HCEC 1CT (cell line): ENCODE data around the gene FOXP1.
"Not testable (repeated sequence)": the region's sequence is repeated elsewhere in the genome, so short reads cannot be mapped to it uniquely, and the experiment has no call there.

Experiments used
- DNase-seq: peaks from one replicate; pipeline ENCODE4 v3.0.0-alpha.2; 2017

FOXP1 gene

GRCh38 chr3:70981231-70981880, 602.2 kb downstream of the FOXP1 start:
- DNase-seq, result no peak

- no peak for DNase-seq
Observed at GRCh38 chr3:70980646-70981170, 602.8 kb downstream of the FOXP1 start.

- DNase-seq, result no peak
Observed at GRCh38 chr3:70979983-70980645, 603.4 kb downstream of the FOXP1 start.

DNA sequence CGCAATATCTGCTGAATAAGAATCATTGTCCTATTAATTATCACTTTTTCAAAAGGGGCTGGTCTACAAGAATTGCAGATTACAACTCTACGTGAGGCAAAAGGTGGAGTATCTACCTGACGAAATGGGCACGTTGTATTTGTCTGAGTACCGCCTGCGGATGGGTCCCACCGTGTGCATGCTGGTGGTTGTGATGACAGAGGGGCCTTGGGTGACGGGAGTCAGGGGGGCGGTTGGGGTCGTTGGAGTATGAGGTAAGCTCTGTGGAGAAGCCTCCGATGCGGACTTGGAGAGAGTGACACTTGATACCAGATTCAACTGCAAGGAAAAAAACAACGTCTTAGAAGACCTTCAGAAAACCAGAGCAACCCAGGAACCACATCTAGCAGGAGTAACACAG, 605.8 kb downstream of the FOXP1 start:
- no peak for DNase-seq

DNA sequence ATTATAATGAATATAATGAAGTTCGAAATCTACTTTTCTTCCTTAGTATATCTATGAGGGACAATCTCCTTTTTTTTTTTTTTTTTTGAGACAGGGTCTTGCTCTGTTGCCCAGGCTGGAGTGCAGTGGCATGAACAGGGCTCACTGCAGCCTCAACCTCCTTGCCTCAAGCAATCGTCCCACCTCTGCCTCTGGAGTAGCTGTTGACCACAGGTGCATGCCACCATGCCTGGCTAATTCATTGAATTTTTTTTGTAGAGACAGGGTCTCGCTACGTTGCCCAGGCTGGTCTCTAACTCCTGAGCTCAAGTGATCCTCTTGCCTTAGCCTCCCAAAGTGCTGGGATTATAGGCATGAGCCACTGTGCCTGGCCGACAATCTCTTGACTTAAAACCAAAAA, 607.5 kb downstream of the FOXP1 start:
- DNase-seq, result not testable (repeated sequence)

DNA sequence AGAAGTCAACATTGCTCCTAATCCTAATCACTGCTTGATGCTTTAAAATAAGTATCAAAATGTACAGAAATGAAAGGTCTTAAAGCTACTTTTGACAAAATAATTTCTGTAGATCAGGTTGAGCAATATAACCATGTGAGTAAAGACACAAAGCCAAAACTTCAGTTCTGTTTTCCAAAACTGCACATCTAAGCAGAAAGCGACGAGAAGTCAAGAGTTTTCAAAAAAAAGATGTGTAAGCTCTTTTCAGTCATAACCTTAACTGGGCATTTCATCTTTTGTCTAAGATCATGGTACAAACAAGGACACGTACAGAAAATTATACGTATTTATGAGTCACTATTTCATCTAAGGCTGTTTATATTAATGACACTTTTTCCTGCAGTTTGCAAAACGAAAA, 608.8 kb downstream of the FOXP1 start:
- no peak for DNase-seq

GRCh38 chr3:70973558-70973957, 610.0 kb downstream of the FOXP1 start:
- DNase-seq, result peak; percentile 58

- no peak for DNase-seq
Observed at GRCh38 chr3:70972855-70973254, 610.7 kb downstream of the FOXP1 start.

GRCh38 chr3:70970952-70971351, 612.6 kb downstream of the FOXP1 start:
- DNase-seq, result no peak

GRCh38 chr3:70970171-70970570, 613.4 kb downstream of the FOXP1 start:
- no peak for DNase-seq

GRCh38 chr3:70963431-70964275, 619.9 kb downstream of the FOXP1 start:
- no peak for DNase-seq

- no peak for DNase-seq
Observed at GRCh38 chr3:70959506-70960291, 623.8 kb downstream of the FOXP1 start.

DNA sequence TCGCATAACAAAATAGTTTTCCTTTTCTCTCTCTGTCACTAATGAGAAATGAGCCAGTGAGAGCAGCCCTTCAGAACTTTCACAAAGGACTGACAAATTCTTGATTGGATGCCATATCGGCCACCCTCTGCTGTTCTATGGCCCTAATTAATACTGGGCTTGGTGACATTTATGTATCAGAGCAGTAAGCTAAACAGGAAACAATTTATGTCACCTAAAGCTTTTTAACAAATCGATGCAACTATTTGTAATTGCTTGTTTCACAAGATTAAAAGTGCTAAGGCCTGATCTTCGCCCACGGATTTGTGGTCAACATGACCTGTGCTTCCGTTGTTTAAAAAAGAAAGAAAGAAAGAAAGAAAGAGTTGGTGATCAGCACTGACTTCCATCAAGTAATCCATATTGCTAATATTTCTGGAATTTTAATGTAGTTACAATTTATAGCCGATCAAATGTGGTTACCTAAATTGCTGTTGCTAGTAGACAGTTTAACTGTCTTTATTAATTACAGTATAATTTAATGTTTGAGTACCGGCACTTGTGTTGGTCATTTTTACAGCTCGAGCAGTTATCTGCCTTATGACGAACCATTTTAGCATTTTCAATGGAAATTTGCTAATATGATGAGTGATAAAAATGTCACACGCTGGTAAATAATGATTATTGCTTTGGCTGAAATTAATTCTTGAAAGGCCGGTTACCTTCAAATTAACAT, 631.3 kb downstream of the FOXP1 start:
- no peak for DNase-seq

DNA sequence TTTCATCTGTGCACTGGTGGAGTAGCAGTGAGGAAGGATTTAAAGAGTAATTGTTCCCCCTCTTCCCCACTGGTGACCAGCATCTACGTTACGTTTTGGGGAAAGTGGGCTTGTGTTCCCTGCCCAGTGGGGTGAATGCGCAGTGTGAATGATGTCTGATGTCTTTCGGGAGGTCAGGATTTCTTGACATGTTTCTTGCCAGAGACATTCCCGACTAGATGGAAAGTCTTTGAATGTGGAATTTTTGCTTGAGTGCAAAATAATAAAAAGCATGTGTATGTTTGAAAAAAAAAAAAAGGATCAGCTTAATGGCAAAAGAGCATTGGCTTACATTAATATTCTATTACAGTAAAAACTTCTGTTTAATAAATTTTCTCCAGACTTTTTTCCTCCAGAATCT, 632.2 kb downstream of the FOXP1 start:
- no peak for DNase-seq

GRCh38 chr3:70947579-70947978, 635.9 kb downstream of the FOXP1 start:
- DNase-seq, result no peak

DNA sequence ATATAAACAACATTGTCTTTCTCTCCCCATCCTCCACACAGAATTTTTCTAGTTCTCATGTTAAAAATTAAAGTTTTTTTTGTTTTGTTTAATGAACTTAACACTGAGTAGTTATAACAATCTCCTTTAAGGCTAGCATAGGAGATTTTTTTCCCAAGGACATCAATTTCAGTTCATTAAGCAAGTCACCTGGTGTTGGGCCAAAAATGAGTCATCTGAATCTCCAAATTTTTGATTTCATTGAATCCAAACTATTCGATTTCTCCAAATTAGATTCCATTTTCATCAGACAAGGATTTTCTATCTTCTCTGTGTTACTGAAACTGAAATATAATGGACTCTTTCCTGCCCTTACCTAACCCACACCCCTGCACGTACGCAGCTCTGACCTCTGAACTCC, 639.6 kb downstream of the FOXP1 start:
- DNase-seq, result no peak

DNA sequence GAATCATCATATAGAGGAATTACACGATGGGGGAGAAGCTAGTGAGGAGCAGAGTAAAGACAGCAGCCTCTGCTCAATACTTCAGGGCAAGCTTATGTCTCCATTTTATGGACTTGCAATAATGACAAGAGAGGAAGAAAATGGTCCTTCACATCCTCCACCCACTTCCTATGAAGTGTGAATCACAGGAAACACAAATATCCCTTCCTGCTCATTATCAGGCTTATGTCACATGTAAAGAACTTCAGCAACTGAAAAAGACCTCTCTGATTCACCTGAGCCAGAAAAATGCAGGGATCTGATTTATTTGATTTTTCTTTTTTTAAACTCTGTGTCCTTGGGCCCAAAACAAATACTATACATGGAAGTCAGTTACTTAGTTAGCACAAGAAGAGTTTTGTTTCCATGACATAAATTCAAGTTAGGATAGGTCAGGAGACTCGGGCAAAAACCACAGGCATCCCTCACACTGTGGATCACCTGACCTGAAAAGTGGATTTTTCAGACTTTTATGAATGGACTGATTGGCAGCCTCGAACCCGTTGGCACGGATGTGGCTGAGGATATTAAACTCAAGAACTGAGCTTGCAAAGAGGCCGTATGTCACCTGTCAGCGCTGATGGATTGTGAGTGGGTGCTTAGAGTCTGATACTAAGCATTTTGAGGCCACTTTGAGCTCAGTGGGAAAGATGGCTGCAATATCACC, 650.3 kb downstream of the FOXP1 start:
- DNase-seq, result no peak

DNA sequence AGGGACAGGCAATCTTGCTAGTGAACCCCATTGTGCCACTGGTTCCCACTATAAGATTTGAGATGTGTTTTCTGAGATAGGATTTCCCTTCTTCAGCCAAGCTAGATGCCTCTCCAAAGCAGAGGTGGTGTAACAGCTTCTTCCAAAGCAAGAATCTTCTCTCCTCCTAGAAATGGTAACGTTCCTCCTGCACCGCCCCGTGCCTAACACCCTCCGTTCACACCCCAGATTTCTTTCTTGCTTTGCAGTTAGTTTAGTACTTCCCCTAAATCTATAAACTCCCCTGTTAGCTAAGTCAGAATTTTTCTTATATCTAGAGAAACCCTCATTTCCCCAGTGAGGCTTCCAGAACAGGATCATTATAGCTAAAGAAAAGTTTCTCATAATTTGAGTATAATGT, 653.5 kb downstream of the FOXP1 start:
- no peak for DNase-seq

DNA sequence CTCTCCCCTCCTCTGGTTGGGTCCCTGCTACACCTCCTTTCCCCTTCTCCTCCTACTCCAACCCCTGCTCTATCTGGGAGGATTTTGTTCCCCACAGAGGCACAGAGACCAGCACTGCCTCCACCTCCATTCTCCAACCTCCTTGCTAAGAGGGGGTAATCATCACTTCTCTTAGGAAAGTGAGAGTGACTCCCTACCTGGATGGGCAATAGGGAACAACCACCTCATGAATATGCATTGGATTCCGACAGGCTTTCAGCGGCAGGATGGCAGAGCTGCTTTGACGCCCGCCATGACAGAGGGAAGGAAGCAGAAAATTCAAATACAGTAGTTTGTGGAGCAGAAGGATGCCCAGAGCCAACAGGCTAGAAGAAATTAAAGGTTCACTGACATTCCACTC, 656.3 kb downstream of the FOXP1 start:
- DNase-seq, result no peak

DNA sequence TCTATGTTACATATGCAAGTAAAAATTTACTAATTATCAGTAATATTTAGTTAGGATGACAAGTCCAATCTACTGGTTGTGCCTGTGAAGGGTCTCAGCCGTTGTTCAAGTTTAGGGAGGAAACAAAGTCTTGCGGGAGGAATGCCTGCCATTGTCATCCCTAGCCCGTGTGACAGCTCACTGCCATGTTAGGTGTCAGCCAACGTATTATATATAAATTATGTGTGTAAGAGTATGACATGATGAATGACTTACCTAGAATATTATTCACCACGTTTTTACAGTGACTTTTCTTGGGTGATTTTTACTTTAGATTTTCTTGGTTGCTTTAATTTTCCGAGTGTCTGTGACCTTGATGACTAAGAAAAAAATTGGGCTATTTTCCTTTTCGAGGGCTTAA, 656.7 kb downstream of the FOXP1 start:
- no peak for DNase-seq

- DNase-seq, result no peak
Observed at GRCh38 chr3:70919661-70920060, 663.9 kb downstream of the FOXP1 start.

- DNase-seq, result no peak
Observed at GRCh38 chr3:70919091-70919490, 664.4 kb downstream of the FOXP1 start.
